Non-pigmented ciliary epithelial cell (primary cell): Measurements from ENCODE around the gene ZFP36.
A peak's percentile ranks its signal among the peaks of the same experiment; 100 is the strongest.
"Not testable (repeated sequence)": the region's sequence is repeated elsewhere in the genome, so short reads cannot be mapped to it uniquely, and the experiment has no call there.

Experiments
- DNase-seq: peaks from one replicate; pipeline ENCODE4 v3.0.0-alpha.2; 2010; ENCODE audit warnings: low read depth

ZFP36 gene, protein sequence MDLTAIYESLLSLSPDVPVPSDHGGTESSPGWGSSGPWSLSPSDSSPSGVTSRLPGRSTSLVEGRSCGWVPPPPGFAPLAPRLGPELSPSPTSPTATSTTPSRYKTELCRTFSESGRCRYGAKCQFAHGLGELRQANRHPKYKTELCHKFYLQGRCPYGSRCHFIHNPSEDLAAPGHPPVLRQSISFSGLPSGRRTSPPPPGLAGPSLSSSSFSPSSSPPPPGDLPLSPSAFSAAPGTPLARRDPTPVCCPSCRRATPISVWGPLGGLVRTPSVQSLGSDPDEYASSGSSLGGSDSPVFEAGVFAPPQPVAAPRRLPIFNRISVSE

DNA sequence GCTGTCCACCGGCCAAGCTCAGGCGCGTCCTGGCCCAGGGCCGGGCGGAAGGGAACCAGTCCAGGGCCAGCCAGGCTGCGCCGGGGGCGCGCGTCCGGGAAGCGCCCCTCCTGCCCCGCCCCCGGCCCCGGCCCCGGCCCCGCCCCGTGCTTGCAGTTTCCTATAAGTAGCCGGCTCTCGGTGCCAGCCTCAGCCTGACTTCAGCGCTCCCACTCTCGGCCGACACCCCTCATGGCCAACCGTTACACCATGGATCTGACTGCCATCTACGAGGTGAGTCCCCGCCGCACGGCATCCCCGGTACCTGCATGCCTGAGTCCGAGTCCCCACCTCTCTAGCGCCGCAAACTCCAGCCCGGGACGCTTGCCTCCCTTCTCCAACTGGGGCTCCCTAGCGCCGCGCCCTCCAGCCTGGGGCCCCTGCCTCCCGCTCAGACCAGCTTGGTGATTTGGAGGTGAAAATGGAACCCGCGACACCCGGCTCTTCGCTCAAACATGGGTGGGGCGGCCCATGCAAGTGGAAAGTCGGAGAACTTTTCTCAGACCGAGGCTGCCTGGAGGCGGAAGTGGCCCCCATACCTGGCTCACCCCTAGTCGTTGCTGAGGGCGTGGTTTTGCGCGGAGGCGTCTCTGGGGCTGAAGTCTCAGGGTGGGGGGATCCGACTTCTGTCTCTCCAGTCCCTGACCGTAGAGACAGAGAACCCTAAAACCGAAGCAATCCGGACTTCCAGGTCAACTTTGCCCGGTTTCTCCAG, at the start of gene ZFP36:
TSS of gene ZFP36 (plus strand) at position 192 of the 754 bp plus-strand sequence. CDS start at position 250, 58 bp downstream.
- DNase-seq = no peak

DNA sequence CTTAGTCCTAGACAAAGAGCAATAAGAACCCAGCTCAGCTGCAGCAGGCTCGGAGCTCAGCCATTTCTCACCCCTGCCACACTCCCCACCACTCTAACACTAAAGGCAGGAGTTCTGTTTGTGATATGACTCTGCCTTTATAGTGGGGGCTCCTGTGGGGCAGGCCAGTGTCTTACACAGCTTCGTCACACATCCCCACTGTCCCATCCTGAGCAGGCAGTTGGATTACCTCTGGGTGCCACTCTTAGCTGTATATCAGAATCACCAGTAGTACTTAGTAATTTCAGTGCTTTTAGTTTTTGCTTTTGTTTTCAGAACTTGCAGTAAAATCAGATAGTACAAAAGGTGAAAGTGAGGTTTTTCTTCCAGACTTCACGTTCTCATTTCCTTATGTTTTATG, 47.6 kb upstream of the ZFP36 start:
- no peak for DNase-seq

DNA sequence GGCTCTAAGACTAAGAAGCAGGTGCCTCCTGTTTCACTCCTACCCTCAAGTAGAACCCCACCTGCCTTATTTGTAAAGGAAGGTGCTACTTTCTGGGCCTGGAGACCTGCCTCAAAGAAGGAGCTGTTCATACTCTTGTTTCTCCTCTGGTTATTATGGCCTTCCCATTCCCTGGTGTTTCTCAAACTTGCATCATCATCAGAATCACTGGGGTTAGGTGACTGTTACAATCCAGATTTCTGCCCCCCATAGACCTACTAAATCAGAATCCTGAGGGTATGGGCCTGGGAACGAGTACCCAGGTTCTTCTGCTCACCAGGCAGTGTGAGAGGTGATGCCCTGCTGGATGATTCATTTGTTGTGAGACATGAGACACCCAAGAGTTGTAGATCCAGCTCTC, 46.0 kb upstream of the ZFP36 start:
- DNase-seq = no peak

DNA sequence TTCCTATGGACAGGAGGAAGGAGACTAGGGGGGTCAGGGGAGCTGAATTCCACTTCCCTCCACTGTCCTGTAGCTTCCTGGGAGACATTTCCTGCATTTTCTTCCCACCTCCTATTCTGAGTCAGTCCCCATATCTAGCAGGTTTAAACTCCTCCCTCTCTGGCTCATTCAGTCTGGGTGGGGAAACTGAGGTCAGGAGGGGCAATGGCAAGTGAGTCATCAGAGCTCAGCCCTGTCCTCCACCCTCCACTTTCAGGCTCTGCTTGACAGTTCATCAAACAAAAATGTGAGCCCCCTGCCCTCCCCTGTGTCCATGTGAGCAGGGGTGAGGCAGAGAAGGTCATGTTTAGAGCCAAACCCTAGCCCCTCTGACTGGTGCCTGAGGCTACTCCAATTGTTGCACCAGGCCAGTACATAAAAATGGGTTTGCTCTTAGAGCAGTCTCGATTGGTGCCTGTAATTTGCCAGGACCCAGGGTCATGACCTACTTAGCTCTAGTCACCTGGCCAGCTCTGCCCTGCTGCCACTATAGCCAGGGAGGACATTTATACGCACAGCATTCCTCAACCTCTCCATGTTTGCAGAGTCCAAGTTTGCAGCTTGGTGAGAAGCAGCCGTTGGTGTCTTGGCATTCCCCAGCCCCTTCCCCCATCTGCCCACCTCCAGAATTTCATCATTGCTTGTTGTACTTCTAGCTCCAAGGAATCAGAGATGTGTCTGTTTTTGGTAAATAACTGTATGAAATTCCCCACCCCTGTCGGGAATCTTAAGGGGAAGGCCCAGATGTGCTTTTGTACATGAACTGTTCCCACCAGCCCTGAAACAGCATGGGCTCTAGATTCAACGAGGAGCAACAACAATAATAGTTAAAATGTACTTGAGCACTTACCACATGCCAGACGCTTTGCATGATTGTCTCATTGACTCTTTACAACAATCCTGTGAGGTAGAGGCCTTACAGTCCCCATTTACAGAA, 43.7 kb upstream of the ZFP36 start:
- peak; percentile 41 for DNase-seq

DNA sequence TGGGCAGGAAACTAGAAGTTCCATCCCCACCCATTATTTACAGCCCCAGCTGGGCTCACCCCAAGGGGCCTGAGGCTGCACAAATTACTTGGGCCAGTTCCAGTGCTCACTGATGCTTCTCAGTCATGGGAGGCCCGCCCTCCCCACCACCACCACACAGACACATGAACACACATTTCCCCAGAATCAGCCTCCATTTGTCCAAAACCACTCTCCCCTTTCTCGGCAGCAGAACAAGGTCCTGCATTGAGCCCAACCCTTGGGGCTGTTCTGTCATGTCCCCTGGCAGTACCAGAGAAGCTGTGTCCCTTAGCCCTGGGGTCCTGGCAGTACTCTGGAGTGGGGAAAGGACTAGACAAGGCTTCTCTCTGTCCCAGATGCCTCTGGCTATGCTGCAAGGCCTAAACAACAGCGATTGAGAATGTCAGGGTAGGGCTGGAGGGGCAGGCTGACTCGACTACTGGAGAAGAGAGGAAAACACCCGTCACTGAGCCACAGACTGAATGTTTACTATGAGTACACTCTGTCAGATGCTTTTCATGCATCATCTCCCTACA, 42.7 kb upstream of the ZFP36 start:
- DNase-seq = no peak

DNA sequence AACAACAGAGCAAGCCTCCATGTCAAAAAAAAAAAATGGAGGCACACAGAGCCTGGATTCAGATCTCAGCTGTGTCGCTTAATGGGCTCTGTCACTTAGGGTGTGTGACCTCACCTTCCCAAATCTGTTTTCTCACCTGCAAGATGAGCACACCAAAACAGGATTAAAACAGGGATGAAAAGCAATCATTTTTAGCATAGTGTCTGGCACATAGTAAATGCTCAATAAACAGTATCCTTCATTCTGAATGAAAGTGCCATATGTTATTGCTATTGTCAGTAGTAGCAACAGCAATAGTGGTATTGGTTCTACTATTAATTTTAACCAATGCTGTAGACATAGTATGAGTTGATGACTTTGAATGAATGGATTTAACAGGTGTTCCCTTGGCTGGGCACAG, 41.1 kb upstream of the ZFP36 start:
- DNase-seq = no peak

DNA sequence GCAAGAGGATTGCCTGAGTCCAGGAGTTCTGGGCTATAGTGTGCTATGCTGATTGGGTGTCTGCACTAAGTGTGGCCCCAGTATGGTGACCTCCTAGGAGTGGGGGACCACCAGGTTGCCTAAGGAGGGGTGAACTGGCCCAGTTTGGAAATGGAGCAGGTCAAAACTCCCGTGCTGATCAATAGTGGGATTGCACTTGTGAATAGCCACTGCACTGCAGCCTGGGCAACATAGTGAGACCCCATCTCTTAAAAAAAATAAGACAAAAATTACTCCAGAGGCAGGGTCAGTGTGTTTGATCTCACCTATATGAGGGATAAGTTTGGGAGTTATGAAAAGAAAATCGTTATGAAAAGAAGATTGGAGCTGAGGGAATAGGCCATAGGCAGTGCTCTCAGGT, 37.4 kb upstream of the ZFP36 start:
- DNase-seq = no peak

DNA sequence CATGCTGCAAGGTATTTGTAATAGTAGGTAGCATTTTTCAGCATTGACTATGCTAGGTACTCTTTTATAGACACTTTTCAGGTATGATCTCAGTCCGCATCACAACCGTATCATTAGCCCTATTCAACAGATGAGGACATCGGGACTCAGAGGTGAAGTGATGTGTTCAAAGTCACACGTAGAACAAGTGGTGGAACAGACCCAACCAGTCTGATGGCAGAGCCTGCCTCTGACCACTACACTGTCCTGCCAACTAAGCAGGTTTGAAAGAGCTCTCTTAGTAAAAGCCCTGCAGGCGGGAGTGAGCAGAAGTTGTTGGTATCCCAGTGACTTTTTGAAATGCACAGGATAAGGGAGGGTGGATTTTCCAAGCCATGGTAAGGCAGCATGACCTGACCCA, 35.9 kb upstream of the ZFP36 start:
- no peak for DNase-seq

DNA sequence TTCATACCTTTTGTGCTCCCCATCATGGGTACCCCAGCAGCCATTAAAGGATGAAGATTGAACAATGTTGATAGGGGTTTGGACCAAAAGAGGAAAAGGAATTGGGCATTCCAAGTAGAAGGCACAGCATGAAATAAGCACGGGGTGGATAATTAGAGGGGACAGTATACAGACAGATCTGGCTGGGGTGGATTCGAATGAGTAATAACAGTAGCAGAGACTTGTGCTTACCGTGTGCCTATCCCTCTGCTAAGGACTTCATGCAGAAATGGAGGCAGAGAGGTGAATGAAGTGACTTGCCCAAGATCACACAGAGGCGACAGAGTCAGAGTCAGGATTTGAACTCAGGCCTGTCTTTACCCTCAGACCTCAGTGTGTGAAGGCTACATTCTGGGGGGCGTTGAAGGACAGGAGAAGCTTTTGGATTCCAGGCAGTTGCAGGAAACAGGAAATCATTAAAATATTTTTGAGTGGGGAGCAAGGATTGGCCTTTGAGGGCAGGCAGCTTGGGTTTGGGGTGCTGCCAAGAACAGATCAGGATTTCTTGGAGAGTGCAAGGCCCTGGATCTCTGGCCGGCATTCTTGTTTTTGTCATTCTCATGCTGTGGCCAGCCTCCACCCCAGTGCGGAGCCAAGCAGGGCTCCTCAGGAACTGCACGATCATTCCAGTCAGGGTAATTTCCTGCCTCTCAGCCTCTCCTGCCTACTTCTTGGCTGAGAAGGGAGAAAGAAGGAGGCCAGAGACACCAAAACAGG, 34.4 kb upstream of the ZFP36 start:
- DNase-seq = peak; percentile 68

DNA sequence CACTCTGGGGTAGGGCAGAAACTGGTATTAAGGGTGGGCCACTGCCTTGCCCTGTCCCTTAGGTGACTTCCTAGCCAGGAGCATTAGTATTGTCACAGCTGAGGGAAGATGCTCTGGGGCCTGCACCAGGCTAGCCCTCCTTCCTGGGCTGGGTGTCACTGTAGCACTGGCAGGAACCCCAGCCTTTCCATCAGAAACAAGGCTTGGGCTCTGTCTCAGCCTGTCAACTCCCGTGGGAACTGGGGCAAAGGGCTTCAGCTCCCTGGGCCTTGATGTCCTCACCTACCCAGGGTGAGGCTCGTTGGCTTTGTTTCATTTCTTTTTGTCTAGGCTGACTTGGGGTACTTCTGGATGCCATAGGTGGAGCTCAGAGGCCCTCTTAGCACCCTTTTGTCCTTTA, 33.7 kb upstream of the ZFP36 start:
- no peak for DNase-seq

DNA sequence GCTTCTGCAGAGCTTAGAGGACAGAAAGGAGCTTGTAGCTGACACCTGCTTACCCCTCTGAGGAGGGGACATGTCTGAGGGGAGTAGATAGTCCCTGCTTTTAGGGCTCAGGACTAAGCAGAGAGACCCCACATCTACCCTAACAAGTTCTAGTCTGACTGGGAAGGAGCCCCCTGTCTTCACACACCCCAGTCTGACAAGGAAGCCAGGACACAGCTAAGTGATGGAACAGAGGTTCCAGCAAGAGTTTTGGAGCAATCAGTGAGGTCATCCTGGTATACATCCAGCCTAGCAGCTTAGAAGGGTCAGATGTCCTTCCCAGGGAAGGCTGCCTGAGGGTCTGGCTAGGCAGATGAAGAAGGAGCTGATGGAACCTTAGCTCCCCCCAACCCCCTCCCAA, 30.7 kb upstream of the ZFP36 start:
- no peak for DNase-seq

DNA sequence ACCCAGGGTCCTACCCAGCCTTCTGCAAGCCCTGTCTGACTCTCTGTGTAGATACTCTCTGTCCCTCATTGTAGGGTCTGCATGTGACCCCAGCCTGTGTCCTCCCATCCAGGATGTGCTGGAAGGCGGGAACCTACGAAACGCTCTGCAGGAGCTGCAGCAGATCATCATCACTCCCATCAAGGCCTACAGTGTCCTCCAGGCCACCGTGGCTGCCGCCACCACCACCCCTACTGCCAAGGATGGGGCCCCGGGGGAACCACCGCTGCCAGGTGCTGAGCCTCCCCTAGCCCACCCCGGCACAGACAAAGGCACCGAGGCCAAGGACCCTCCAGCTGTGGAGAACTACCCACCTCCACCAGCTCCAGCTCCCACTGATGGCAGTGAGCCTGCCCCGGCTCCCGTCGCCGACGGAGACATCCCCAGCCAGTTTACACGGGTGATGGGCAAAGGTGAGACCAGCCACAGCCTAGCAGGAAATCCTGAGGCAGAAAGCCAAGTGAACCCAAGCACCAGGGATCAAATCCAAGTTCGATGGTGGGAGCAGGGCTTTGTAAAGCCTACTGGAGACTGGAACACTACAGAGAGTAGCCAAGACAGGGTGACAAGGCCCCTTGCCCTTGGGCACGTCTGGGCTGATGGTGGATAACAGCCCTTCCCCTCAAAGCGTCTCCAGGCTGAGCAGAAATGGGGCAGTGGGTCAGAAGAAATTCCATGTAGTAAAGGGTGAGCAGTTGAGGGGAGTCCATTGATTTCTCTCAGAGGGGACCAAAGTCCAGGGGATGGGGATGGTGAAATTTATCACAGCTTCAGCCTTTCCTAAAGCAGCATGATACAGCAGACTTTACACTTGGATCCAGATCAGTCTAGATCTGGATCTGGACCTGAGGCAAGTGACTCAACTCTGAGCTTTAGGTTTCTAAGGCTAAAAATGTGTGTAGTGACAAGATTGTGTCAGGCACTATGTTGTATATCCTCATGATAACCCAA, 29.0 kb upstream of the ZFP36 start:
- DNase-seq = no peak

DNA sequence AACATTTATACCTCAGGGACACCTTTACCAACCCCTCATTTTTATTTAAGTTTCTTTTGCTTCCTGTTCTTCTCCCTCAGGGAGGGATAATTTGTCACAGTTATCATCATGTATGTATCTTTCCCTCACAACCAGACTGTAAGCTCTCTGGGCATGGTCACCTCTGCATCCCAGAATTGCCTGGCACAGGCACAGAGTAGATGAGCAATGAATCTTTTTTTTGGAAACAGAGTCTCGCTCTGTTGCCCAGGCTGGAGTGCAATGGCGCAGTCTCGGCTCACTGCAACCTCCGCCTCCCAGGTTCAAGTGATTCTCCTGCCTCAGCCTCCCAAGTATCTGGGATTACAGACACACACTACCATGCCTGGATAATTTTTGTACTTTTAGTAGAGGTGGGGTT, 27.3 kb upstream of the ZFP36 start:
- DNase-seq = not testable (repeated sequence)

DNA sequence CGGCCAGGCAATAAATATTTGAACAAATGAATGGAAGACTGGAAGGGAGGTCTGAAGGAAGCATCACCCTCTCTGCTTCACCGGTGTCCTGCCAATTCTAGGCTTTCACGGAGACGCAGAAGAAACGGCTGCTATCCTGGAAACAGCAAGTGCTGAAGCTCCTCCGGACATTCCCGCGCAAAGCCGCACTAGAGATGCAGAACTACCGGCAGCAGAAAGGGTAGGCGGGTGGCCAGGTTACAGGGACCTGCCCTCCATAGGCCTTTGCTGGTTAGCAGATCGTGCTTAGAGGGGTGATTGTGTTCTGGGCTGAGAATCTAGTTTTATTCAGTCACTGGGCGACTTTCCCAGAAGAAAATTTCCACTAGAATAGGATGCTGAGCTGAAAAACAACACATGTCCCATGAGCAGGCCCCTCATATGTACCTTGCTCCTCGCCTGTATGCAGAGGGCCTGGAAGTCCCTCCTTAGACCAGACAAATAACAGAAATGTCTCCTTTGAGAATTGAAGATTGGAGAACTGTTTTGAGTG, 26.7 kb upstream of the ZFP36 start:
- DNase-seq = no peak

DNA sequence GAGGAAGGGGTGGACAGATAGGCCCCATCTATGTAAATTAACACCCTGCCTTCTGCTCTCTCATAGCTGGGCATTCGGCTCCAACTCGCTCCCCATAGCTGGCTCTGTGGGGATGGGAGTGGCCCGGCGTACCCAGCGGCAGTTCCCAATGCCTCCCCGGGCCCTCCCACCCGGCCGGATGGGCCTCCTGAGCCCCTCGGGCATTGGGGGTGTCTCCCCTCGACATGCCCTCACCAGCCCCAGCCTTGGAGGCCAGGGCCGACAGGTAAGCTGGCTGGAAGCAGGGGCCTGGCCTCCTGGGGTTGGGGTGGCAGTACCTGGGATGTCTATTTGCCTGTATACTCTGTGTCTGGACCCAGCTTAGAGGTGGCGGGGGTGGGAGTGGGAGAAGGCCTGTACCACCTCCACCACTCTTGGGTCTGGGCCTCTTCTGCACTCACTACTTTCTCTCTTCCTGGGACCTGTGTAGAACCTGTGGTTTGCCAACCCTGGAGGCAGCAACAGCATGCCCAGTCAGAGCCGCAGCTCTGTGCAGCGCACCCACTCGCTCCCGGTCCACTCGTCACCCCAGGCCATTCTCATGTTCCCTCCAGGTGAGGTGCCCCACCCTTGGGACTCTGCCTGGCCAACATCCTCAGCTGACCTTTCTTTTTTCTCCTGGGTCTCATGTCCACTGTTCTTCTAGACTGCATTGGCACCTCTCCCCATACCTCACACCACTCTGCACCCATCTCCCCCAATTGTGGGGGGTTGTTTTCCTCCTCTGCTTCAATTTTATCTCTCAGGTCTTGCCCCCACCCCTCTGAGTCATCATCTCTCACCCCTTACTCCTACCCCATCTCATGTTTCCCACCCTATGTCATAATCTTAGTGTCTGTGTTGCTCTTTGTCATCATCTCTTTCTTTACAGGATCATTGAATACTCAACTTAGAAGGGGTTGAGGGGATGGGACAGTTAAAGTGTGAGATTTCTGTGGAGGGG, 25.8 kb upstream of the ZFP36 start:
- DNase-seq = no peak

DNA sequence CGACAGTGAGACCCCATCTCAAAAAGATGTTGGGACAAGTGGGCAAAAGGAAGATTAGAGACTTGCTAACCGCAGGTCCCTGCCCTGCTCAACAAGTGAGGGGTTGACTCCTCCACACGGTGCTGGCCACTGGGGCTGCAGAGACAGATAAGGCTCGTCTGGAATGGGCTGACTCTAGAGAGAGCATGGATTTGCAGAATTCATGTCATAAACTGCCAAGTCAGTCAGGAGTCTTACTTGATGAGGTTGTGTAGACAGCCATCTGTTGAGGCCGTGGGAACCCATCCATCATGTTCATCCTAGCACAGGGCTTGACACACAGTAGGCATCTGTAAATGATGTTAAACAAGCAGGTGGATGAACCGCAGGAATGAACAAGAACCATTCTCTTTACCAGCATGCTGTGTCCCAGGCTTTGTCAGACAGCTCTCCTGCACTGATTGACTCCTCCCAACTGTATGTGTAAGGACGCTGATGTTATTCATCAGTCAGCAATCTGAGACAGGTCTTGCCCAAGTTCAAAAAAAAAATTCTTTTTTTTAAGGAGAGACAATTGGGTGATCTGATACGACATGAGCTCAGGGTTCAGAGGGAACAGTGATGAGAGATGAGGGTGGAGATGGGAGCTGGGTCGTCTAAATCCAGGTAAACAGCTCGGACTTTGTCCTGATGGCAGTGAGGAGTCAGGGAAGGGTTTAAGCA, 24.6 kb upstream of the ZFP36 start:
- DNase-seq = no peak

DNA sequence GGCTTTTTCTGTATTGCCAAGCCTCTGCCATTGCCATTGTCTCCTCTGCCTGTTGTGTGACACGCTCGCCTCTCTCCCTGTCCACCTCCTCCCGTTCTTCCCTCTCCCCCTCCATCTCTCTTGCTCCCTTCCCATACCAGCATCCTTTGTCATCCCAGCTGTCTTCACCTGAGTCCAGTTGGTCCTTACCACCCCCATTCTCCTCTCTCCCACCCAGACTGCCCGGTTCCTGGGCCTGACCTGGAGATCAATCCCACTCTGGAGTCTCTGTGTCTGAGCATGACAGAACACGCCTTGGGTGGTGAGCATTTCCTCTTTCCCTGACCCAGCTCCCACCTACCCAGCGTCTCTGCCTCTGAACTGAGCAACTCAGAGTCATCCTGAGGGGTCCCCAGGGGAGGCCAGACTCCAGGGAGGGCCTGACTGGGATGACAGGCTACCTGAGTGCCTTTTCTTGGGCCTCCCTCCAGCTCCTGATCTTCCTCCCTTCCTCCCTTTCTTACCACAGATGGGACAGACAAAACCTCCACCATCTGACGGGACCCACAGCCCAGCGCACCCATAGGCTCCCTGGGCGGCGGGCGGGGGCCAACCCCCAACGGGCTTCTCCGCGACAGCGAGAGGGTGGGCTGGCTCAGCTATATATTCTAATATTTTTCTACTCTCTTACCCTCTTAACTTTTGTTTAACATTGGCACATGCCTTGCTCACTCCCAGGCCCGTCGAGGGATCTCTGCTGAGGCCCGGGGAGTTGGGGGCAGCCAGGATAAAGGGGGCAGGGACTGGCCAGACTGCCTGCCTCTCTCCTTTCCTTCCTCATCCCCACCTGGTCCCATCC, 23.4 kb upstream of the ZFP36 start:
- no peak for DNase-seq
